Osteoblast (primary cell): ENCODE data around the gene SNX27. TPM values are rescaled to one million over a fixed set of nuclear protein-coding genes. Genes with fewer than 3 reads are reported as not detected.
"Not testable (repeated sequence)": the region's sequence is repeated elsewhere in the genome, so short reads cannot be mapped to it uniquely, and the experiment has no call there.

Source experiments
- DNase-seq: peaks from one replicate; pipeline ENCODE4 v3.0.0; 2011; ENCODE audit warnings: low spot score, mixed read lengths; ENCODE audit not compliant: insufficient read length; ENCODE audit errors: missing footprints
- H2AFZ ChIP-seq: 2 replicates; pipeline ENCODE4 v1.6.0; 2011; ENCODE audit warnings: mild to moderate bottlenecking, low read length
- H3K27ac ChIP-seq: 2 replicates; pipeline ENCODE4 v1.5.1; 2011; ENCODE audit warnings: mild to moderate bottlenecking, low read depth, low read length, moderate library complexity
- H3K27me3 ChIP-seq: 2 replicates; pipeline ENCODE4 v1.6.0; 2012; ENCODE audit warnings: mild to moderate bottlenecking, control low read depth, inconsistent platforms, low read length, moderate library complexity; ENCODE audit not compliant: insufficient read depth
- H3K36me3 ChIP-seq: 2 replicates; pipeline ENCODE4 v1.5.1; 2011; ENCODE audit warnings: mild to moderate bottlenecking, low read length, control low read depth, moderate library complexity; ENCODE audit not compliant: insufficient read depth
- H3K4me1 ChIP-seq: 2 replicates; pipeline ENCODE4 v1.5.1; 2011; ENCODE audit warnings: mild to moderate bottlenecking, low read length, control low read depth, moderate library complexity; ENCODE audit not compliant: insufficient read depth
- H3K4me2 ChIP-seq: 2 replicates; pipeline ENCODE4 v1.6.0; 2011; ENCODE audit warnings: mild to moderate bottlenecking, low read length; ENCODE audit not compliant: insufficient read depth
- H3K4me3 ChIP-seq: fragments of 200-600 bp; sonication (generic); 3 replicates; pipeline ENCODE4 v1.5.1; 2012; ENCODE audit warnings: mild to moderate bottlenecking, low read length, inconsistent platforms; ENCODE audit not compliant: insufficient read depth
- H3K79me2 ChIP-seq: 2 replicates; pipeline ENCODE4 v1.6.0; 2012; ENCODE audit warnings: mild to moderate bottlenecking, low read length, control low read depth, inconsistent platforms; ENCODE audit not compliant: insufficient read depth
- H3K9me3 ChIP-seq: 2 replicates; pipeline ENCODE4 v1.5.1; 2011; ENCODE audit warnings: low read depth, low read length, control low read depth
- H4K20me1 ChIP-seq: 2 replicates; pipeline ENCODE4 v1.6.0; 2012; ENCODE audit warnings: mild to moderate bottlenecking, low read length, control low read depth; ENCODE audit not compliant: insufficient read depth
- CTCF ChIP-seq: IDR thresholded peaks from 2 replicates; pipeline ENCODE4 v1.5.1; 2011; ENCODE audit warnings: mild to moderate bottlenecking, low read depth, low read length, moderate library complexity; ENCODE audit errors: extremely low read depth
- total RNA-seq: library from RNA; depleted of rRNA; stranded (reverse); fragments of >200 nt; gene quantifications from 2 replicates; pipeline ENCODE4 v1.2.3, GENCODE V29; 2012

SNX27 gene
- total RNA-seq, 1 donor = 23.5 TPM

GRCh38 chr1:151615711-151616504 is 4.1 kb downstream of the SNX27 start:
- Histone ChIP-seq H3K4me2 (peak overlapping the region; percentile 10), H2AFZ (no peak overlapping the region), H3K4me3 (no peak overlapping the region), H3K9me3 (no peaks in the 10 kb centered on the region), H3K27me3 (no peaks in the 10 kb centered on the region), H3K79me2 (peaks cover 72% of the 10 kb centered on the region), H3K36me3 (no peaks in the 10 kb centered on the region), H3K27ac (no peak overlapping the region), H3K4me1 (peaks cover 37% of the 10 kb centered on the region), H4K20me1 (peaks cover 22% of the 10 kb centered on the region)
- TF ChIP-seq CTCF = no peak
- DNase-seq = no peak

GRCh38 chr1:151616505-151616849 is 4.6 kb downstream of the SNX27 start:
- no peaks in the 10 kb centered on the region for H3K27me3 ChIP-seq
- H3K9me3 ChIP-seq = no peaks in the 10 kb centered on the region
- H3K4me3 ChIP-seq = no peak overlapping the region
- H4K20me1 ChIP-seq = peaks cover 26% of the 10 kb centered on the region
- DNase-seq = no peak
- no peak overlapping the region for H2AFZ ChIP-seq
- H3K4me2 ChIP-seq = peak overlapping the region; percentile 10
- H3K79me2 ChIP-seq = peaks cover 77% of the 10 kb centered on the region
- no peaks in the 10 kb centered on the region for H3K36me3 ChIP-seq
- peaks cover 32% of the 10 kb centered on the region for H3K4me1 ChIP-seq
- TF ChIP-seq CTCF = no peak
- H3K27ac ChIP-seq = no peak overlapping the region

DNA sequence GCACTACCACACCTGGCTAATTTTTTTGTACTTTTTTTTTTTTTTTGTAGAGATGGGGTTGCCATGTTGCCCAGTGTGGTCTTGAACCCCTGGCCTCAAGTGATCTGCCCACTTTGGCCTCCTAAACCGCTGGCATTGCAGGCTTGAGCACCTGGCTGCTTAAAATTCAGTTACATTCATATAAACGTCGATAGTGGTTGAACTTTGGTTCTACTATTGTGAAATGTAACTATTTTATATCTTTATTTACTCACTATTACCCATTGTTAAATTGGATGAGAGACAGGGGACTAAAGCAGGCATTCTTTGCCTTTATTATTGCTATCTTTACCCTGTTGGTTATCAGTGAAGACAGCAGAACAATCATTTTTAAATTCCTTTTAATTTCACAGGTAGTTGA is 6.2 kb downstream of the SNX27 start:
- TF ChIP-seq CTCF = no peak
- no peaks in the 10 kb centered on the region for H3K36me3 ChIP-seq
- H3K79me2 ChIP-seq = peaks cover 75% of the 10 kb centered on the region
- H2AFZ ChIP-seq = no peak overlapping the region
- no peak overlapping the region for H3K4me2 ChIP-seq
- peaks cover 29% of the 10 kb centered on the region for H3K4me1 ChIP-seq
- no peak for DNase-seq
- no peak overlapping the region for H3K27ac ChIP-seq
- no peaks in the 10 kb centered on the region for H3K9me3 ChIP-seq
- H3K4me3 ChIP-seq = no peak overlapping the region
- H4K20me1 ChIP-seq = peaks cover 26% of the 10 kb centered on the region
- no peaks in the 10 kb centered on the region for H3K27me3 ChIP-seq

DNA sequence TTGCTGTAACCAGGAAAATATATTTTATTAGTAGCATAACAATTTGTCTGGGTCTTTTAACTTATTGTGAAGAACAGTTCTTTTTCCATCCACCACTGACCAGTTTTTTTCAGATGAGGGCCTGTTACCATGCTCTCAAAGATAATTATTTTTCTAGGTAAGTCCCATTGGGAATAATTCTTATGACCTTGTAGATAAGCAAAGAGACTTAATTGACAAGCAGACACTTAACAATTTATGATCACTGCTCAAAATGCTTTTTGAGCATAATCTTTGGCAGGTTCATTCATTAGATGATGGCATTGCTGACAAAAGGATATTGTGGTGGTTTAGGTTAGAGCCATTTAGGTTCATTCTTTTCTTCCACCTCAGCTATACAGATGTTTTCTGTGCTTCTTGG is 6.6 kb downstream of the SNX27 start:
- Histone ChIP-seq H3K4me2 (no peak overlapping the region), H4K20me1 (peaks cover 26% of the 10 kb centered on the region), H3K79me2 (peaks cover 73% of the 10 kb centered on the region), H3K4me3 (no peak overlapping the region), H3K9me3 (no peaks in the 10 kb centered on the region), H2AFZ (no peak overlapping the region), H3K36me3 (no peaks in the 10 kb centered on the region), H3K27ac (no peak overlapping the region), H3K4me1 (peaks cover 25% of the 10 kb centered on the region), H3K27me3 (no peaks in the 10 kb centered on the region)
- no peak for TF ChIP-seq CTCF
- DNase-seq = no peak

- not testable (repeated sequence) for H3K4me2 ChIP-seq, H3K9me3 ChIP-seq, H2AFZ ChIP-seq, H3K27ac ChIP-seq, H3K4me3 ChIP-seq, H3K27me3 ChIP-seq, H3K36me3 ChIP-seq, DNase-seq
- Histone ChIP-seq H3K4me1 (peaks cover 23% of the 10 kb centered on the region), H3K79me2 (peaks cover 72% of the 10 kb centered on the region), H4K20me1 (peaks cover 26% of the 10 kb centered on the region)
These were observed 7.1 kb downstream of the SNX27 start for GRCh38 chr1:151618996-151619395.
